Stimulated activated CD8-positive, alpha-beta memory T cell treated with anti-CD3 and anti-CD28 coated beads, Interleukin-15, amount 100 ng/mL, for 4 hours (primary cell): Measurements from ENCODE around the gene PCYT2.

Source experiments
- DNase-seq, 2 donors: peaks; one replicate each; pipeline ENCODE4 v3.0.0-alpha.2; 2020; ENCODE audit warnings: low read depth in 2 of 2

The PCYT2 gene

GRCh38 chr17:81901167-81902022 lies 9.8 kb downstream of the PCYT2 start:
- DNase-seq, result no peak

- no peak for DNase-seq
These were observed 10.9 kb downstream of the PCYT2 start for GRCh38 chr17:81900181-81900820.

GRCh38 chr17:81899514-81900166 lies 11.6 kb downstream of the PCYT2 start:
- DNase-seq, result no peak

DNA sequence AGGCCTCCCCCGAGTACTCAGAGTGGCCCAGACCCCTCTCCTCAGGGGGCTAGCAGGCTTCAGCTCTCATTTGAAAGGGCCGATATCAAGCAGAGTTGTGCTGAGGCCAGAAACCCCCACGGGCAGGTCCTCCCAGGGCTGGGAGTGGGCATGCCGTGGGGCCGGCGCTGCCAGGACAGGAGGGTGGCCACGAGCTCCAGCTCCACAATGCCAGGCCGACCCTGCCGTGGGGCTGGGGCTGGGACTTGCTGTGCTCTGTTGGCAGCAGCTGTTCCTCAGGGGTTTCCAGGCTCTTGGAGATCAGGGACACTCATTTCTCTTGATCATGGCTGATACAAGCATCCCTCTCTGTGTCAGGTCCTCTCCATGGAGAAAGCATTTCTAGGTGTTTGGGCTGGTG lies 12.3 kb downstream of the PCYT2 start:
- no peak for DNase-seq

DNA sequence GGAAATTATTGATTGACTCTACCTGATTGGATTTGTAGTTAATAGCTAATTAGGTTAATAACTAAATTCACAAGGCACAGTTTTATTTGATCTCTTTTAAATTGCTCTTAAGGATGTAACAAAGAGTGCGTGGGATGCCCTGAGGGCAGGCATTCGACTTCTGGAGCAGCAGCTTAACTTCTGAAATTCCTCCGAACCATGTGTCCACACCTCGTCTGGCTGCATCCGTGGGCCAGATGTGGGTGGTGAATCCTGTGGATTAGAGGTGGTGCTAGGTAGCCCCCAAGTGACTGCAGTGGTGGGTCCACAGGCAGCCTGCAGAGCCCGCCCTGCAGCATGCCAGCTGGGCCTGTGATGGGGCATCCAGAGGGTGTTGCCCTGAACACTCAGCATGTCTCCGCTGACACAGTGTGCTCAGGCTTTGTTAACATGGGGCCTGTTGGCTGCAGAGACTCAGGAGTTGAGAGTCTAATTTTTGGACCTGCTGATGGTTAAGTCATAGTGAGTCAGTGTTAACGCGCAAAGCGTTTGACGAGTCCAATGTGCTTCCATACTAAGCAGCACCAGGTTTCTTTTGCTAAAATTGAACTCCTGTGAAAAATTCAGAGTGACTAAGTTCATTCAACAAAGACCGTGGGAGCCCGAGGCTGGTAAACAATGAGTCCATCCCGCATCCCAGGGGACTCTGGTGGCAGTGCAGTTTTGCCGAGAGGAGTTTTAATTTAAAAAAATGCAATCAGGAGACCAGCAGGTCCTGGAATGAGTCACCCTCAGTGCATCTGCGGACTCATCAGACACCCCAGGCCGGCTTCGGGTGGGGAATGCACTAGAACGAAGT lies 13.0 kb downstream of the PCYT2 start:
- DNase-seq, result no peak

DNA sequence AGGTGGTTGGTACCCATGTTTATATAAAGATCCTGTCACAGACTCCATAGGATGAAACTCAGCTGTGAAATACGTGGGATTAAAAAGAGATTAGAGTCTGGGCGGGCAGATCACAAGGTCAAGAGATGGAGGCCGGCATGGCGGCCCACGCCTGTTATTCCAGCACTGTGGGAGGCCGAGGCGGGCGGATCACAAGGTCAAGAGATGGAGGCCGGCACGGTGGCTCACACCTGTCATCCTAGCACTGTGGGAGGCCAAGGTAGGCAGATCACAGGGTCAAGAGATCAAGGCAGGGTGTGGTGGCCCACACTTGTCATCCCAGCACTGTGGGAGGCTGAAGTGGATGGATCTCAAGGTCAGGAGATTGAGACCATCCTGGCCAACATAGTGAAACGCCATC lies 15.8 kb downstream of the PCYT2 start:
- DNase-seq, result no peak

GRCh38 chr17:81891303-81891552 lies 20.0 kb downstream of the PCYT2 start:
- no peak for DNase-seq

- DNase-seq, result no peak
These were observed 20.5 kb downstream of the PCYT2 start for GRCh38 chr17:81890447-81891302.

DNA sequence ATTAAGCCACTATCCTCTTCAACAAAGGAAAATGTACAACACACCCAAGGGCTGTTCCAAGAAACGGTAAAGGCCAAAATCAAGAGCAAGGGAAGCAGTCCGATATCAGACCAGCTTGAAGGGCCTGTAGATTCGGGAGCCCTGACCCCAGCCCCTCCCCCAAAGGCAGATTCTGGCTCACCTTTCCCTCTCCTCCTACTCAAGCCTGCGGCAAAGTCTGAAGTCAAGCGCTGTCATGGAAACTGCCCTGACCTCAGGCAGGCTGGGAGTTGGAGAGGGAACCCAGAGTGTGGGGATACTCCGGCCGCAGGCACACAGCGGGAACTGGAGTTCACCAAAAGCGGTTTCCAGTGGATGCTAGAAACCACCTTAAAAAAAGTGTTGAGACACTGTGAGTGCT lies 21.6 kb downstream of the PCYT2 start:
- DNase-seq, result no peak

GRCh38 chr17:81888988-81889595 lies 22.1 kb downstream of the PCYT2 start:
- no peak for DNase-seq

GRCh38 chr17:81888105-81888987 lies 22.9 kb downstream of the PCYT2 start:
- DNase-seq, result no peak

GRCh38 chr17:81885869-81886548 lies 25.2 kb downstream of the PCYT2 start:
- DNase-seq, result no peak

DNA sequence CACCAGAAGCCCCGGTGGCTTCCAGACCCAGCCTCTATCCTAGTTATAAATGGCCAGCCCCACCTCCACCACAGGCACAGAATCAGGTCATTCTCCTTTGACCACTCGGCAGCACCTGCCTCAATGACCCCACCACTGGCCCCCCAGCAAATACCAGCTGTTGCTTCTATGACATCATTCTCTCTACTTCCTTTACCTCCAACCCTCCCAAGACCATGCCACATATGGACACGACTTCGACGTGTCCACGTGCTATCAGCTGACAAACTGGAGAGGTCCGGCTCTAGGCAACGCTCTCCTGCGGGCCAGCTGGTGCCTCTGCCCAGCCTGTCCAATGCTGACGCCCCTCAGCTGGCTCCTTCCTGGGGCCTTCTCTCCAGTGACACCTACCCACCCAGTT lies 25.7 kb downstream of the PCYT2 start:
- no peak for DNase-seq

DNA sequence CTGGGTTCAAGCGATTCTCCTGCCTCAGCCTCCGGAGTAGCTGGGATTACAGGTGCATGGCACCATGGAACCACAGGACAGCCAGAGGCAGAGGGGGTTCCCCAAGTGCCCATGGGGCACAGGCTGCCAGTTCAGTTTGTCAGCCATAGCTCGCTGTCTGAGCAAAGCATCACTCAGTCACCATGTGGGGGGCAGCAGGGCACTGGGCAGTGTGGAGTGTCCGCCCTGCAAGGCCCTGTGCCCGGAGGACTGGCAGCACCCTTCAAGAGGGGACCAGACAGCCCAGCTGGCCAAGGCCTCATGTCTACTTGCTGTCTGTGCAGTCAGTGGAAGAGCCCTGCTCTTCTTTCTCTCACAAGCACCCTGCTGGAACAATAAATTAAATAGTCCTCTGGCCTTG lies 26.2 kb downstream of the PCYT2 start:
- no peak for DNase-seq

- no peak for DNase-seq
These were observed 26.7 kb downstream of the PCYT2 start for GRCh38 chr17:81884520-81884919.

DNA sequence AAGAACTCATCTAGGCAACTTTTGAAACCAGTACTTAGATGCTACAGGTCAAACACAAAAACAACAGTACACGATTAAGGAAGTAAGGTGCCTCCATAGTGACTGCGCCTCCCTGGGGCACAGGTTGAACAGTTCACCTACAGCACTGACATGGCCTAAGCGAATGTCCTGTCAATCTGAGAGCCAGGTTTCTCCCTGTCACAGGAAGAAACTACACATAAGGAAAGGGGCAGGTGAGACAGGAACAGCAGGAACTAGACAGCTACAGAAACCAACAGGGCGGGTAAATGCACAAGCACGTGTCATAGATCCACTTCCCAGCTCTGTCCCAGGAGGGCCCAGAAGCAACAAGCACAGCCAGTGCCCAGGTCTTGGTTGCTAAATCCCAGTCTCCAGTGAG lies 32.1 kb downstream of the PCYT2 start:
- no peak for DNase-seq

DNA sequence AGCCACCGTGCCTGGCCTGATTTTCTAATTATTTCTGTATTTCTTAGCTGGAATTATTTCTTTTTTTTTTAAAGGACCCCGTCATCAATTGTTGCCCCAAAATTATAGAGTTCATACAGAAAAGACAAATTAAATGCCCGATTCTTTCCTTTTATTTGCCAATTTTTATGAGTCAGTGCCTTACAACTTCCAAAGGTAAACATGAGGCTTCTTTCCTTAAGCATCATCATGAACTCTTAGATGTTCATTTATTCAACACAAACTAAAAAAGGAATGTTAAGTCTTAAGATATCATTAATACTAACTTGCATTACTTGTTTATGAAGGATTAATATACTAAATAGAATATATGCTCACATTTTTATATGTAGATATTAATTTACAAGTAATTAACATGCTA lies 32.9 kb downstream of the PCYT2 start:
- no peak for DNase-seq

DNA sequence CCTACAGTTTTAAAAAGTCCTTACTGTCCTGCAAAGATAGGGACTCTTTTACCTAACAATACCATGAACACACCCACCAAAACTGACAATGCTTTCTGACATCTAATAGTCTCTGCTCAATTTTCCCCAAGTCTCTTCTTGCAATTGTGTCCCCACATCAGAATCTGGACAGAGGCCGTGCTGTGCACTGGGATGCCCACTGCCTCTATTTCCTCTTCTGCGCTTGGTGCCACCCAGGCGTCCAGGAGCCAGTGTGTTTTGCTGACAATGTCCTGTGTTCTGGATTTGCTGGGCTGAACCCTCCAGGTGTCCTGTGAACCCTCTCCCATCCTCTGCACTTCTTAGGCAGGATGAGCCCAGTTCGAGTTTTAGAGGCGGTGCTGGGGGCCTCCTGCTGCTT lies 33.6 kb downstream of the PCYT2 start:
- DNase-seq, result no peak
